ENCODE data around the gene WSCD2.

The WSCD2 gene

DNA sequence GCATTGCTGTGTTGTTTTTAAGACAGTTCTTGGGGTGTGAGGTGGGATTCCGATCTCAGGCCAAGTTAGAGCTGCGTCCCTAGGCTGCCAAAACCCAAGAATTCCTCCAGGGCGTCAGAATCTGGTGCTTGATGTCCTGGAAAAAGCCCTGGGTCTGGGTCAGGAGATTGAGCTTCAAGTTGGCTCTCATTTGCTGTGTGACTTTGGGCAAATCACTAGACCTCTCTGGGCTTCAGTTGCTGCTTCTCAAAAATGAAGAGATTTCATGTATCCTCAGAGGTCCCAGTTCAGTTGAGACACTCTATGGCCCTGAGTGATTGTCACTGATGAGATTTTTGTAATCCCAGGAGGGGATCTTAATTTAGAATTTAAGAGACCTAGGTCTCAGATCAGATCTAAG is 1.9 kb downstream of the WSCD2 start:
- no peak for DNase-seq

DNA sequence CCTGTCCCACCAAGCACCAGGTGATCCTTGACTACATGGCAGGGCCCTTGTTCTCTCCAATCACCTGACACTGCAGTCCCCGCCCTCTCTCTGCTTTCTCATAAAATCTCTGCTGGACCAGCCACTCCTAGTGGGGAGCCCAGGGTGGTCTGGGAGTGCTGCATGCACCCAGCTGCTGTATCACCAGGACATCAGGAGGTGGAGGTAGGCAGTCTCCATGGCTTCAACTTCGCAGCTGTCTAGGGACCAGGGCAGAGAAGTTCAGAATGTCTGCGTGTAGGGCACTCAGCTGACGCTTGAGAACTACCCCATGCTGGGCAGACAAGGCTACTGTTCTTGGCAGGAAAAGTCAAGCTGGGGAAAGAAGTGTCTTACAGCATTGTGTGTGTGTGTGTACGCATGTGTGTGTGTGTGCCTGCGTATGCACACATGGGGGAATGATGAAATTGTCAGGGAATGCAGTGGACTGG is 2.6 kb downstream of the WSCD2 start:
- no peak for DNase-seq

DNA sequence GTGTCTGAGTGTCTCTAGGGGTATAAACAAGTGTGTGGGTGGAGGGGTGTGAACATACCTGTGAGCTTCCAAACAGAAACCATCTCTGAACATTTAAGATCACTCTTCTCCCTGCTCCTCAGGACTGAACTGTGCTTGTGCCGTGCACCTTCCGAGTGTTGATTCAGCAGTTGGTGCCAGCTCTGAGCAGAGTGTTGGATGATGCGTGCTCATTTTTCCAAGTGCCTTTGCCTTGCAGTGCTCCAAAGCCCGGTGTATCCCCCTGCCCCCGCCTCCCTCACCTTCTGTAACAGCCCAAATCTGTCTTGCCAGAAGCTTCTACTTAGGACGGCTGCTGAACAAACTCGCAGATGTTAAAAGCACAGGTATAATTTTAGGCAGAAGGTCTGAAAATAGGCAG is 4.4 kb downstream of the WSCD2 start:
- no peak for DNase-seq

DNA sequence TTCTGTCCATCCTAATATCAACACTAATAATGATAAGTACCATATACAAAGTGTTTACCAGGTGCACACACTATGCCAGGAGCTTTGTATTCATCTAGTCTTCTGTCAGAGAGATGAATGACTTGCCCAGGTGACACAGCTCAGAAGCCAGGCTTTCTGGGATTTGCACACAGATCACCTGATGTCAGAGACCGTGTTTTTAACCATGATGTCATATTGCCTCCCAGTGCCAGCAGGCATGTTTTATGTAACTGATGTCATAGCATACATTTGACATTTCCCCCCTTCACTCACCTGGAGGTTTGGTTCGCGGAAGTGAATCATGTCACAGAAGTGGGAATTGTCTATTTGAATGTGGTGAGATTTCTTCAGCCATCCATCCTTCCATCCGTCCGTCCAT is 5.7 kb downstream of the WSCD2 start:
- no peak for DNase-seq

DNA sequence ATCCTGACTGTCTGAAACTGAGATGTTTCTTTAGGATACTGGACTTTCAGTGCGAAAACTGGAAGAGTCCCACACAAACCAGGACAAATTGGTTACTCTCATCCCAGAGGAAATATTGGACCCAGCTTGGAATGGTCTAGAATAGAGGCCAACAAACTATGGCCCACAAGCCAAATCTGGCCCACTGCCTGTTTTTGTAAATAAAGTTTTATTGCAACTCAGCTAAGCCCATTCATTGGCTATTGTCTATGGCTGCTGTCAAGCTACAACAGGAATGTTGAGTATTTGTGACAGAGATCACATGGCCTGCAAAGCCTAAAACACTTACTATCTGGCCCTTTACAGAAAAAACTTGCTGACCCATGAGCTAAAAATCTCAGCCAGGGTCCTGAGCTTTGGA is 6.5 kb downstream of the WSCD2 start:
- no peak for DNase-seq

DNA sequence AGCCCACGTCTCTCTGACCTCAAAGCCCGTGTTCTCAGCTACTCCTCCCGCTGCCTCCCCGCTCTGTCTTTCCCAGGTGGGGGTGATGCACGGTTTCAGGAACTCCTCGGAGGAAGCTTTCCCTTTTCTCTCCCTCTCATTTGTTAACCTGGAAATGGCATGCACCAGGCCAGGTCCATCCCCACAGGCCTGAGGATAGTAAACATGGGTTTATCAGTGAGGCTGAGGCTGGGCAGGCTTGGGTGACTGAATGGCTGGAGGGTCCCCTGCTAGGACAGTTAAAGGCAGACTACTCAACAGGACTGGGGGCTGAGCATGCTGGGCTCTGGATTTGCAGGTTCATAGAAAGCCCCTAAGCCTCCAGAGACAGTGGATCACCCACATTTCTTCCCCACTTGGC is 7.6 kb downstream of the WSCD2 start:
- no peak for DNase-seq

DNA sequence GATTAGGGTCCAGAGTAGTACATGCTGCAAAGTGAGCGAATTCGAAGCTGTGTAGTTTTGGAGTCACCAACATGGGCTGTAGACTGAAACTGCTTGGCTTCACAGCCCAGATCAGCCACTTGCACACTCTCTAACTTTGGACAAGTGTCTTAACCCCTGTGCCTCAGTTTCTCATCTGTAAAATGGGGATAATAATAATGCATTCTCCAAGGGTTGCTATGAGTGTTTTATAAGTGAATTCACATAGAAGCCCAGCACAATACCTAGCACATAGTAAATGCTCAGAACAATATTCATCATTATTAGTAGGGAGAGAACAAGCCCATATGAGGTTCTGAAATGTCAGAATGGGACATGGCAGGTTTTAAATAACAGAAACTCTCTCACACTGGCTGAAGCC is 10.4 kb downstream of the WSCD2 start:
- DNase-seq: no peak

DNA sequence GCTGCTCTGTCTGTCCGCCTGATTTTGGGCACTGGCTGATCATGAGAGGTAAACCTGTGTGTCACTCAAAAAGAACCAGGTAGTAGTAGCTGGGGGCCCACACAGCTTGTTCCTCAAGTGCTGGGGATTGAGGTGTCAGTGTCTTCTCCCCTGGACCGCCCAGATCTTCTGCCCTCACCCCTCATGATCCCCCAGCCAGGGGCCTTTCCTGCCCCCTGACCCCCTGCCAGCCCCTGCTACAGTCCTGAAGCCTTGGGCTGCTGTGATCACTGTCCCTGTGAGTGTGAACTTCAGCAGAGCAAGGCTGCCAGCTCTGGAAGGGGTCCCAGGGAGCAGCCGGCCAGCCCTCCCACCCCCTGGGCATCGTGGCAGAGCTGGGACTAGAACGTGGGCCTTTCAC is 11.4 kb downstream of the WSCD2 start:
- no peak for DNase-seq

DNA sequence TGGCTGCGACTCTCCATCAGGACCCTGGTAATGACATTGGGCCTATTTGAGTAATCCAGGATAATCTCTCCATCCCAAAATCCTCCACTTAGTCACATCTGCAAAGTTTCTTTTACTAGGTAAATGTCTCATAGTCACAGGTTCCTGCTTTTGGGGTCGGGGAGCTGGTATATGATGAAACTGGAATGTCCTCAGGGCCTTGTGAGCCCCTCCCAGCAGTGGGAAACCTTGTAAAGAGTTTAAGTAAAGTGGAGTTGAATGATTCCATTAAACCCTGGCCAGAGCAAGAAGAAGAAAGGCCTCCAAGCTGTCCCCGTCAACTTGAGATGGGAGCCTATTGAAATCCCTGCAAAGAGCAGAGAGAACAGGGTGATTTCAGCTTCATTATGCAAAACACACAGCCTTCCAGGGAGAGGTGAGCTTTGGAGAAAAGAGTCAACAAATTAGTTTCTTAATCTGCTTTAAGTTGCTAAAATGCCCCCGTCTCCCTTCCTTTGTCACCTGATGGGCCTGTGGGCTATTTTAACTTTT is 12.6 kb downstream of the WSCD2 start:
- DNase-seq: no peak

DNA sequence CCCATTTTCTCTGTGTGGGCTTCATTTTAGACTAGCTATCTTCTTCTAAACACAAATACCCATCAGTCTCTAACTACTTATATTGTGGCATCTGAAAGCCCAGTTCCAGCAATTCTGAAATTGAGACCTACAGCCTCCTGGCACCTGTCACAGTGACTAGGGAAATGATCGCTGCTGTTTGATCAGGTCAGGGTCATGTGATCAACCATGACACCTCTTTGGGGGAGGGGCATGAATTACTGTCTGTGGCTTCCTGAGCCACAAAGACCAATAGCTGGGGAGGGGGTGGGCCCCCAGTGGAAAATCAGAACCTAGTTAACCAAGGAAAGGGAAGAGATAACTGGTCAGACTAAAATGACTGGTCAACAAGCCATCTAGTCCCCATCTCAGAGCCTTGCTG is 14.1 kb downstream of the WSCD2 start:
- no peak for DNase-seq

DNA sequence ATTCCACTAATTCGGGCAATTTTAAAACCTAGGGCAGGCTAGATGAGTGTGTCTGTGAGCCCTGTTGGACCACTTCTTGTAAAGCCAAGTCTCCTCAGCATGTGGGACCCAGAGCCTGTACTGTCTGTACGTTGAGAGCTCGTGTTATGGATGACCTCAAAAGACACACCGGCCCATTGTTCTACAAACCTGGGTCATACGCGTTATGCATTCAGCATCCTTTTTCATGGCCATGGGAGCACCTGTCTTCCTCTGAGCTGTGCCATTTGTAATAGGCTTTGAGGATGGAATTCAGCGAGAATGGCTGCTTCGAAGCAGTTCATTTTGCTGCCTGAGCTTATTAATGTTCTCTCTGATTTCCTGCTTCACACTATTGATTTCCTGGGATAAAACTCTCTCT is 15.0 kb downstream of the WSCD2 start:
- DNase-seq: no peak

DNA sequence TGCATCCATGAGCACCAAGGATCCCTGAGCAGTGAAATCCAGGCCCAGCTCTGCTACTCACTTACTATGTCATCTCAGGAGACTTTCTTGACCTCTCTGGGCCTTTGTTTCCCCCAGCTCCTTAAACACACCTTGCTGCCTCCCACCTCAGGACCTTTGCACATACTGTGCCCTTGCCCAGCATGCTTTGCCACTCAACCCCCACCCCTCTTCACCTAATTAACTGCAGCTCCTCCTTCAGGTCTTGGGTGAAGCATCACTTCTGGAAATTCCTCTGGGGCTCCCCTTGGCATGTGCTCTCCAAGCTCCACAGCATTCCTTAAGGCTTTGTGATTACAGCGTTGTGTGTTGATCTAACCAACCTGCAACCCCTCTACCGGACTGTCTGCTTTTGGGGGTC is 15.9 kb downstream of the WSCD2 start:
- DNase-seq: no peak

DNA sequence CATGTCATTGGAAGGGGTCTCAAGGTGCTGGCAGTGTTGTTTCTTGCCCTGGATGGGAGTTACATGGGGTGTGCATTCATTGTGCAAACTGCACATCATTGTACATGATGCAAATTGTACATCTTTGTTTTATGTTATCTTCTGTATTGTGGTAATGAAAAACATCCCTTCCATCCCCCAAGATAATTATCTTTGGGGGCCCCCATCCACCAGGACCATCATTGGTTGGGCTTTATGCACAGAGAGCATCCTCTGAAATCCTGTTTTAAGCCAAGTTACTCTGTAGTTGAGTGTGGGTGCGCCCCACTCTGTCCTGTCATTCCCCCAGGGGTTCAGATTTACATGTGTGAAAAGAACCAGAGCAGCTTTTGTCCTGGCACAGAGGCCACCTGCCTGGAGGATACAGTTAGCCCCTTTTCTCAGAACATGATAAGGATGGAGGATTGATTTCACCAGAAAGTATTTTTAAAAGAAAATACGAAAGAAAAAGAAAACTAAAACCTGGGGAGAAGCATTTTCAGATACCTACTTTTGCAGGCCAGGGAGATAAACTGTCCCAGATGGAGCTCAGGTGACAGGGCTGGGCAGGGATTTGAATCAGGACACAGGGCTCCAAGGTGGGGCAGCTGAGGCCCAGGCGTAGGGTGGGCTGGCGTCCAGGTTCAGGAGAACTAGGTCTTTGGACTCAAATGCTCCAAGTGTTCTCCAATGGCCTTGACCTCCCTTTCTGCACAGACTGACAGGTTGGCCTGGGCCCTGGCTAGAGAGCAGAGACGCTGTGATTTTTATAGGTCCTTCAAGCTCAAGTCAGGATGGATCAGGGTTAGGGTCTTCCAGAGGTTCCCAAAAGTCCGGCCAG is 17.2 kb downstream of the WSCD2 start:
- DNase-seq: no peak

DNA sequence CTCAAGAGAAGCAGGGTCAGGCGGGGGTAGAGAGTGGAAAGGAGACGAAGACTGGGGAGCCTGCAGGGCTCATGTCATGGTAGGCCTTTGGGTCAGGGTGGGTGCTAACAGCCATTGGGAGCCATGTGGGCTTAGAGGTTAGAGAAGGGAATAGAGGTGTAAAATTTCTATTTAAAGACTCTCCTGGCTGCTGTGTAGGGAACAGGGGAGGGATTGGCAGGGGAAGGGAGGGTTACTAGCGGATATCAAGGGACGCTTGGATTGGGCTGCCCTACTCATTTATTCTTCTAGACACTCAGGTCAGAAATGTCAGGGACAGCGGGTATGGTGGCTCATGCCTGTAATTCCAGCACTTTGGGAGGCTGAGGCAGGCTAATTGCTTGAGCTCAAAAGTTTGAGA is 18.2 kb downstream of the WSCD2 start:
- no peak for DNase-seq

DNA sequence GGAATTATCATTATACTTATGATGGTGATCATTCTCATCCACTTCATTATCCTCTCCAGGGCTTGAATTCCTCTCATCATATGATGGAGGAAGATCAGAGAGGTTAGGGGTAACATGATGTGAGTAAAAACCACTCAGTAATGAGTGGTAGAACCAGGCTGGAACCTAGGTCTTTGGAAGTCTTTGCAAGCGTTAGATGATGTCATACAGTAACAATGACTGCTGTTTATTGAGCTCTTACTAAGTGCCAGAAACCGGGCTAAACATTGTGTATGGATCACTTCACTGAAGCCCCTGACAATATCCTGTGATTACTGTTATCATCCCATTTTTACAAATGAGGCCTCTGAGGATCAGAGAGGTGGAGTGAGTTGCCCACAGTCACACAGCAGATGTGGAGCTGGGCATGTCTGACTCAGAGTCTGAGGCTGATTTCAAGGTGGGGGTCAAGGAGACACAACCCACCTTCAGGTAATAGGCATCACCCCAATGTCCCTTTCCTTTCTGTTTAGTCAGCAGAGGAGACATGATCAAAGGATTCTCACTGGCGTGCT is 19.5 kb downstream of the WSCD2 start:
- DNase-seq: no peak

DNA sequence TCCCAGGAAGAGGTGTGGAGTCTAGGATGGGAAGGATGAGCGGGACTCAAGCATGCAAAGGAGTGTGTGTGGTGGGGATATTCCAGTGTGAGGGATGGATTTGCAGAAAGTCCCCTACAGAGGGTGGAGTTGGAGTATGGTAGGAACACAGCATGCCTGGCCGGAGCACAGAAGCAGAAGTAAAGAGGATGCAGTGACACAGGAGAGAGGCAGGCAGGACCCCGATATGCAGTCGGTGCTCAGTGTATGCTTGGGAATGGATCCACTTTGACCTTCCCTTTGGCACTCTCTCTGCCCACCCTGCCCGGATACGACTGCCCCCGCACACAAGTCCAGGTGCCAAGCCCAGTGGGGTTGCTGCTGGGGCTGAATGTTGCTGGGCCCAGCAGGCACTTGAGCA is 21.3 kb downstream of the WSCD2 start:
- no peak for DNase-seq

DNA sequence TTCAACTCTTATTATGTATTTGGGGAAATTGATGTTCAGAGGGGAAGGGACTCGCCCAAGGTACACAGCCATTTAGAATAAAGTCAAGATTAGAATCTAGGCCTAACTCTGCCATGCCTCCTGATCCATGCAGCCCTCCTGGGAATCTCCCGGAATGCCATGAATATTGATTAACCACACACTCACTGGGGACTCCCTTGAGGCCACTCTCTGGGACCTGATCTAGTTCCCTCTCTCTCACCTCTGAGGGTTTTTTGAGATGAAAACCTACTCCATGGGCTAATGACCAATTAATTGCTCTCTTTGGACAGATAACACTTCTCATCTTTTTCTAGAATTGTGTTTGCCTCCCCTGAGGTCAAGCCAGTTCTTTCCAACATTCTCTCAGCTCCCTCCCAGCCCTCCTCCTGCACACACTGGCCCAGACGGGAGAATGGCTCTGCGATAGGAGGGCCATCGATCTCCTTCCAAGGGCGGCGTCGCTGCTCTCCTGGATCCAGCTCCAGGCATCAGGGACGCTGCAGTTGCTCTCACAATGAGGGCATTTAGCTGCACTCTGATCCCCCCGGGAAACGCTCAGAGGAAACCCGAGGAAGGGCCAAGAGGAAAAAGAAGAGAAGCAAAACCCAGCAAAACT is 22.6 kb downstream of the WSCD2 start:
- DNase-seq: no peak

DNA sequence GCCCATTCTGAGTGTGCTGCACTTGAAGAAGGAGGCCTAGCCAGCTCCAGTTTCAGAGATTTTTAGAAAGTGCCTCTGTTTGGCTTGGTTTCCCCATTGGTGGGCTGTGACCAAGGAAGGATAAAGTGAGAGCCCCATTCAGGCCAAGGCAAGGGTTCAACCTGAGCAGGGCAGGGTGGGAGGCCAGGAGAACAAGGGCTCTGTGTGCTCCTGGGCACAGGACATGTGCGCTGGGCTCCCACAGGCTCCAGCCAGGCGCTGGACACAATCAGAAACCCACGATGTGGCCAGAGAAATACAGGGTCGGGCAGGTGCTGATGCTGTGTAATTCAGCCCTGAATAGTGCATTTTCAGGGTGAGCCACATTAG is 23.1 kb downstream of the WSCD2 start:
- no peak for DNase-seq

DNA sequence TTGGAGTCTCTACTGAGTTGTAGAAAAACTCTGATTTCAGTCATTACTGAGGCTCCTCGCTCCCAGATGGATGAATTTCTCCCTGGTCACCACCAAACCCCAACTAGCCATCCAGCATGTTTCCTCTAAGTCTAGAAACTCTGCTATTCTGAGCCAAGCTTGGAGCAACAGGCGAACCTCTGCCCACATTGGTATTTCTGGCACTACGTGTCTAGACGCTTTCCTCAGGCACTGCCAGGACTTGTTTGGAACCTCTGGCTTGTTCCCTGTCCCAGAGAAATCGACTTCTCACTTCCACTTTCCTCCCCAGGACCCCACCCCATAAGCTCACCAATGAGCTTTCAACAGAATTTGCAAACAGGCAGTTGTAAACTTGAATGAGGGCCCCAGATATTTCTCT is 27.6 kb downstream of the WSCD2 start:
- no peak for DNase-seq

DNA sequence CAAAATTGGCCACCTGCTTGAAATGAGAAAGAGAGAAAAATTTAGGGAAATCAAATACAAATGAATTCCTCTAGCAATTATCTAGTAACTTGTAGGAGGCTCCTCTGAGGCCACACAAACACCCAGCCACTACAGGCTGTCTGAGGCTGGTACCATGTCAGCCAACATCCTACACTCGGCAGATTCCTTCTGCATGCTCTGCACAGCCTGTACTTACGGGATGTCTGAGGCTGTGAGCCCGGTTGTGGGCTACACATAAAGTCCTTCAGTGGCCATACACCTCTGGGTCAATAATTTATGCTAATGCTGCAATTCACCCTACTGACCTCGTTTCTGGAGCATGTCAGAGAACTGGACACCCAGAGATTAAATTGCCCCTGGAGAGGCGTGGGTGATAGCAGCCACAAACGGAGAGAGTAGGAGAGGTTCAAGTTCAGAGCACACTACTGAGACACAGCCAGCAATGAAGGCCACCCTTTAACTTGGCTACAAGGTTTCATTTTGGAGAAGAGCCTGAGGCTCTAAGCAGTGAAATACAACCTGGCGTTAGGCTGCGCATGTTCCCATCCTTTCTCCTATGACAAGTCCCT is 28.9 kb downstream of the WSCD2 start:
- no peak for DNase-seq

DNA sequence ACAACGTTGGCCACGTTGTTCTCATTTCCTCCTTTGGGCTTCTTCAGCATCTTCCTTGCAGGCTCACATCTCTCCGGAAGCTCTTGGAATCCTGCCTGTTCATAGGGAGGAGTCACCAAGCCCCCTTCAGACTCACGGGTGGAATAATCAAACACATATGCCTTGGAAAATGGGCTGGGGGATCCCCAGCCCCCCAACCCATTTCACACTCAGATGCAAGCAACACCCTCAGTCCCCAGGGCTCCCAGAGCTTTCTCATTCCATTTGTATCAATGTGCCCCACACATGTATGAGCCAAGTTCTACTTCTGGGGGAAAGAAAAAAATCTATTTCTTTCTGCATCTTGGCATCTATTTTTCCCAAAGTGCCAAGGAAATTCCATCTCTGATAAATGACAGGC is 33.1 kb downstream of the WSCD2 start:
- DNase-seq: no peak

DNA sequence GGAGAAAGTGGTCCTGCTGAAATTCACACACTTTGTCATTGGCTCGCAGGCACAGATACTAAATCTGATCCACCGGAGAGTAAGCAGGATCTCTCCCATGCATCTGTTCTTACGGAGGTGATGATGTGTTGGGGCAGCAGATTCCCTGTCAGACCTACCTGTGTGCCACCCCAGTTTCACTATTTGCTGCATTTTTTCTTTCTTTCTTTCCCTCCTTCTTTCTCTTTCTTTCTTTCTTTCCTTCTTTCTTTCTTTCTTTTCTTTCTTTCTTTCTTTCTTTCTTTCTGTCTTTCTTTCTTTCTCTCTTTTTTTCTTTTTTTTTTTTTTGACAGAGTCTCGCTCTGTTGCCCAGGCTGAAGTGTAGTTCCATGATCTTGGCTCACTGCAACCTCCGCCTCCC is 37.4 kb downstream of the WSCD2 start:
- no peak for DNase-seq

DNA sequence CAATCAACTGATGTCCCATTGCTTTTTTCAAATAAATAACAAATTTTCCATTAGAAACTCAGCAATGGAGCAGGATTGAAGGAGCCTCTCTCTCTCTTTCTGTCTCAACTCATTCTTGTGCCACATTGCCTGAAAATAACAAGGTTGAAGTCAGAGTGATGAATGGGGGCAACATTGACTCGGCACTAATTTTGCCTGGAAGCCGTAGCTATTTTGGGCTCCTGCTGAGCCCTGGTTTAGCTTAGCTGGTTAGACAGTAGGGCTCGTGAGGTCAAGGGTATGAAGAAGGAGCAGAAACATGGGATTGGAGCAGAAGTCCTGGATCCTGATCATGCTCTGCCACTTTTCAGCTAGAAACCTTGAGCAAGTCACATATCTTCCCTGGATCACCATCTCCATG is 38.9 kb downstream of the WSCD2 start:
- DNase-seq: no peak

DNA sequence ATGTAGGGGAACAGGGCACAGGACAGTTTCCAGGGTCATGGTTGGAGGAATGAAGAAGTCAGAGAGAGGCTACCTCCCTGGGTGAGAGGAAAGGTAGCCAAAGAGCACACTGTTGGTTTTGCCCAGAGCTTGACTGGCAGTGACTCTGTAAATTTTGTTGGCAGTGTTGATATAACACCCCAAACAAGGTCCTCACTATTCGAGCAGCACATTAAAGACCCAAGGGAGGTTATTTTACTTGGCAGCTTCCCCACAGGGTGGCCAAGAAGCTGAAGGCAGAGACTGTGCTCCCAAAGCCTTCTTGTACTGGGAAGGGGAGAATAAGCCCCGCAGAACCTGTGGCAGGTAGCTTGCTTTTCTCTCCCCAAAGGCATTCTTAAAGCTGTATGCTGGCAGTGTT is 40.6 kb downstream of the WSCD2 start:
- no peak for DNase-seq

Measured in CD4-positive, alpha-beta T cell treated with Interferon alpha-2 for 1 hour (primary cell).